Fibroblast of lung (primary cell): Measurements from ENCODE around the gene INPP1.

Source experiments
- CTCF ChIP-seq, 2 donors: IDR thresholded peaks in 1 of 2; conservative IDR thresholded peaks in 1 of 2; 1 replicate in 1 of 2; 2 replicates in 1 of 2; pipeline ENCODE4 v1.5.1; 2011 to 2012; ENCODE audit warnings: low read length in 2 of 2, control low read depth in 1 of 2, inconsistent platforms in 1 of 2, low read depth in 1 of 2, mild to moderate bottlenecking in 1 of 2
- EZH2 ChIP-seq: IDR thresholded peaks from 2 replicates; pipeline ENCODE4 v1.5.1; 2012; ENCODE audit warnings: low read length, control low read depth, mild to moderate bottlenecking; ENCODE audit errors: missing control alignments

DNA sequence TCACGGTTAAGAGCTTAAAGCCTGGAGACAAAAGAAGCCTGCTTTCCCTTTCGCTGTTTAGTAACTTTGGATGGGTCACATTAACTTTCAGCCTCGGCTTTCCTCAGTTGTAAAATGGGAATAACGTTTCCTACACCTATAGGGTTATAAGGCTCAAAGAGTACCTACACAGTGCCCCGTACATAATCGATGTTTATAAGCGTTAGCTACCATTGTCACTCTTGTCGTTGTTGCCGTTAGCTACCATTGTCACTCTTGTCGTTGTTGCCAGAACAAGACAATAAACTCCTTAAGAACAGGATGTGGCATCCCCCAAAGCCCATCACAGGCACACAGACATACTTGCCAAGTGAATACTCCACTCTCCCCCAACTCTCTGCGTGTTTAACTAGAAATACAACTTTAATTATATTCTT is 63.9 kb downstream of the INPP1 start:
- no peak for TF ChIP-seq CTCF (conservative IDR thresholded peaks at IDR 0.05 in 1 of 2, IDR thresholded peaks at IDR 0.05 in 1 of 2; ENCODE audit: low read depth in 1 of 2, low read length in 2 of 2)
- TF ChIP-seq EZH2 = no peak
